Measurements from ENCODE around the gene PRTG.
"Not testable (repeated sequence)": the region's sequence is repeated elsewhere in the genome, so short reads cannot be mapped to it uniquely, and the experiment has no call there.

PRTG gene

GRCh38 chr15:55742927-55743728, at the start of gene PRTG:
Gene PRTG (minus strand): TSS chr15:55743152. CDS start chr15:55742931, 221 bp downstream.
- H3K27me3 ChIP-seq (ENCODE audit: control insufficient read depth, insufficient read depth, low read length): peaks cover 28% of the 10 kb centered on the region
- peak within 1 kb of the TSS; percentile 60 for H3K4me3 ChIP-seq (ENCODE audit: low read length)
- peak within 1 kb of the TSS; percentile 50 for H3K9ac ChIP-seq (ENCODE audit: low read length)
- H3K36me3 ChIP-seq (ENCODE audit: control insufficient read depth, insufficient read depth, low read length): no peaks in the 10 kb centered on the region
- H3K9me3 ChIP-seq (ENCODE audit: control insufficient read depth, low read length): no peaks in the 10 kb centered on the region
- H3K4me1 ChIP-seq (ENCODE audit: control insufficient read depth, insufficient read depth, low read length): peaks cover 10% of the 10 kb centered on the region

- H3K4me3 ChIP-seq (ENCODE audit: low read length): no peak overlapping the region
- H3K4me1 ChIP-seq (ENCODE audit: control insufficient read depth, insufficient read depth, low read length): peaks cover 11% of the 10 kb centered on the region
- H3K9me3 ChIP-seq (ENCODE audit: control insufficient read depth, low read length): no peaks in the 10 kb centered on the region
- no peaks in the 10 kb centered on the region for H3K27me3 ChIP-seq (ENCODE audit: control insufficient read depth, insufficient read depth, low read length)
- H3K36me3 ChIP-seq (ENCODE audit: control insufficient read depth, insufficient read depth, low read length): no peaks in the 10 kb centered on the region
- H3K9ac ChIP-seq (ENCODE audit: low read length): no peak overlapping the region
Observed at GRCh38 chr15:55791551-55792400, 48.8 kb upstream of the PRTG start.

GRCh38 chr15:55789066-55789660, 46.2 kb upstream of the PRTG start:
- H3K36me3 ChIP-seq (ENCODE audit: control insufficient read depth, insufficient read depth, low read length): no peaks in the 10 kb centered on the region
- H3K9me3 ChIP-seq (ENCODE audit: control insufficient read depth, low read length): no peaks in the 10 kb centered on the region
- H3K4me3 ChIP-seq (ENCODE audit: low read length): no peak overlapping the region
- peaks cover 11% of the 10 kb centered on the region for H3K4me1 ChIP-seq (ENCODE audit: control insufficient read depth, insufficient read depth, low read length)
- no peak overlapping the region for H3K9ac ChIP-seq (ENCODE audit: low read length)
- no peaks in the 10 kb centered on the region for H3K27me3 ChIP-seq (ENCODE audit: control insufficient read depth, insufficient read depth, low read length)

GRCh38 chr15:55786341-55786740, 43.4 kb upstream of the PRTG start:
- Histone ChIP-seq H3K36me3 (ENCODE audit: control insufficient read depth, insufficient read depth, low read length) (no peaks in the 10 kb centered on the region), H3K4me3 (ENCODE audit: low read length) (no peak overlapping the region), H3K27me3 (ENCODE audit: control insufficient read depth, insufficient read depth, low read length) (no peaks in the 10 kb centered on the region), H3K9ac (ENCODE audit: low read length) (no peak overlapping the region), H3K4me1 (ENCODE audit: control insufficient read depth, insufficient read depth, low read length) (no peaks in the 10 kb centered on the region), H3K9me3 (ENCODE audit: control insufficient read depth, low read length) (no peaks in the 10 kb centered on the region)

GRCh38 chr15:55785593-55785992, 42.6 kb upstream of the PRTG start:
- H3K9me3 ChIP-seq (ENCODE audit: control insufficient read depth, low read length); H3K9ac ChIP-seq (ENCODE audit: low read length); H3K4me3 ChIP-seq (ENCODE audit: low read length); H3K27me3 ChIP-seq (ENCODE audit: control insufficient read depth, insufficient read depth, low read length); H3K4me1 ChIP-seq (ENCODE audit: control insufficient read depth, insufficient read depth, low read length); H3K36me3 ChIP-seq (ENCODE audit: control insufficient read depth, insufficient read depth, low read length): not testable (repeated sequence)

GRCh38 chr15:55784286-55784685, 41.3 kb upstream of the PRTG start:
- no peaks in the 10 kb centered on the region for H3K9me3 ChIP-seq (ENCODE audit: control insufficient read depth, low read length)
- H3K27me3 ChIP-seq (ENCODE audit: control insufficient read depth, insufficient read depth, low read length): no peaks in the 10 kb centered on the region
- H3K9ac ChIP-seq (ENCODE audit: low read length): no peak overlapping the region
- H3K36me3 ChIP-seq (ENCODE audit: control insufficient read depth, insufficient read depth, low read length): no peaks in the 10 kb centered on the region
- H3K4me1 ChIP-seq (ENCODE audit: control insufficient read depth, insufficient read depth, low read length): no peaks in the 10 kb centered on the region
- no peak overlapping the region for H3K4me3 ChIP-seq (ENCODE audit: low read length)

GRCh38 chr15:55782901-55783300, 39.9 kb upstream of the PRTG start:
- H3K9me3 ChIP-seq (ENCODE audit: control insufficient read depth, low read length): no peaks in the 10 kb centered on the region
- H3K4me3 ChIP-seq (ENCODE audit: low read length): no peak overlapping the region
- no peak overlapping the region for H3K9ac ChIP-seq (ENCODE audit: low read length)
- no peaks in the 10 kb centered on the region for H3K4me1 ChIP-seq (ENCODE audit: control insufficient read depth, insufficient read depth, low read length)
- no peaks in the 10 kb centered on the region for H3K36me3 ChIP-seq (ENCODE audit: control insufficient read depth, insufficient read depth, low read length)
- no peaks in the 10 kb centered on the region for H3K27me3 ChIP-seq (ENCODE audit: control insufficient read depth, insufficient read depth, low read length)

GRCh38 chr15:55780292-55780691, 37.3 kb upstream of the PRTG start:
- H3K4me1 ChIP-seq (ENCODE audit: control insufficient read depth, insufficient read depth, low read length): no peaks in the 10 kb centered on the region
- no peak overlapping the region for H3K9ac ChIP-seq (ENCODE audit: low read length)
- no peaks in the 10 kb centered on the region for H3K27me3 ChIP-seq (ENCODE audit: control insufficient read depth, insufficient read depth, low read length)
- no peaks in the 10 kb centered on the region for H3K36me3 ChIP-seq (ENCODE audit: control insufficient read depth, insufficient read depth, low read length)
- H3K9me3 ChIP-seq (ENCODE audit: control insufficient read depth, low read length): no peaks in the 10 kb centered on the region
- H3K4me3 ChIP-seq (ENCODE audit: low read length): no peak overlapping the region

GRCh38 chr15:55778932-55779331, 36.0 kb upstream of the PRTG start:
- Histone ChIP-seq H3K9me3 (ENCODE audit: control insufficient read depth, low read length) (no peaks in the 10 kb centered on the region), H3K4me1 (ENCODE audit: control insufficient read depth, insufficient read depth, low read length) (no peaks in the 10 kb centered on the region), H3K36me3 (ENCODE audit: control insufficient read depth, insufficient read depth, low read length) (no peaks in the 10 kb centered on the region), H3K9ac (ENCODE audit: low read length) (no peak overlapping the region), H3K27me3 (ENCODE audit: control insufficient read depth, insufficient read depth, low read length) (no peaks in the 10 kb centered on the region), H3K4me3 (ENCODE audit: low read length) (no peak overlapping the region)

- Histone ChIP-seq H3K9ac (ENCODE audit: low read length) (no peak overlapping the region), H3K4me3 (ENCODE audit: low read length) (no peak overlapping the region), H3K36me3 (ENCODE audit: control insufficient read depth, insufficient read depth, low read length) (no peaks in the 10 kb centered on the region), H3K27me3 (ENCODE audit: control insufficient read depth, insufficient read depth, low read length) (no peaks in the 10 kb centered on the region), H3K4me1 (ENCODE audit: control insufficient read depth, insufficient read depth, low read length) (no peaks in the 10 kb centered on the region), H3K9me3 (ENCODE audit: control insufficient read depth, low read length) (no peaks in the 10 kb centered on the region)
Observed at GRCh38 chr15:55775316-55775715, 32.4 kb upstream of the PRTG start.

GRCh38 chr15:55774113-55774970, 31.4 kb upstream of the PRTG start:
- Histone ChIP-seq H3K4me1 (ENCODE audit: control insufficient read depth, insufficient read depth, low read length) (no peaks in the 10 kb centered on the region), H3K27me3 (ENCODE audit: control insufficient read depth, insufficient read depth, low read length) (no peaks in the 10 kb centered on the region), H3K4me3 (ENCODE audit: low read length) (no peak overlapping the region), H3K9me3 (ENCODE audit: control insufficient read depth, low read length) (no peaks in the 10 kb centered on the region), H3K9ac (ENCODE audit: low read length) (no peak overlapping the region), H3K36me3 (ENCODE audit: control insufficient read depth, insufficient read depth, low read length) (no peaks in the 10 kb centered on the region)

All from mucosa of stomach (tissue), 1 donor.